HG02973 (cell line): ENCODE measurements around the gene TIGD3.

Experiments used
- ATAC-seq: cut with Tn5 transposase; IDR thresholded peaks from one replicate; pipeline ENCODE4 v1.9.1; 2021; ENCODE audit warnings: moderate library complexity; ENCODE audit not compliant: unreplicated experiment

TIGD3 gene

DNA sequence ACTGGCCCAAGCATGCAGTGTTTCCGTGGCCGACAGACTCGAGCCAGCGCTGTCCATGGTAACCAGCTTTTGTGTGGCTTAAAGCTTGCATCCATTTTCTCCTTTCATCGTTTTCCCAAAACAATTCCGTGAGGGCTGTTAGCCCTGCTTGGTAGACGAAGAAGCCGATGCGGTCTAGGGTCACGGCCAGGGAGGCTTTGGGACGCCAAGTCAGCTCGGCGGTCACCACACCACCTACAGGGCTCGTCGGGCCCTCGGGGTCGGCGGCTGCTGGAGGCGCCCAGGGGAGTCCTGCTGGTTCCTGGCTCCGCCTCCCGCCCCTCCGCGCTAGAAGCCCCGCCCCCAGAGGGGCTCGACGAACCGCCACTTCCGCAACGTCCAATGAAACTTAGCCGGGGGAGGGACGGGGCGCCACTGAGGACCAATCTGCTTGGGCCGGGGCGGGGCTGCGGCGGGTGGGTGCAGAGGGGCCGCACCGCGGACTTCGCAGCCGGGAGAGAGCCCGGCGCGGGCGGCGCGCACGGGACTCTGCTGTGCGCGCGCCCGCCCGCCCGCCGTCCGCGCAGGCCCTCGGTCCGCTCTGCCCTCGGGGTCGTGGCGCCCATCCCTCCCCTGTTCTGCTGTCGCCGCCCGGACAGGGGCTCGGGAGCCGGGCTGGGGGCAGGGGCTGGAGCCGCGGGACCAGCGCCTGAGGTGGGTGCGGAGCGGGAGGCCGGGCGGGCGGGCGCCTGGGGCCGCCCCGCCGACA, at the start of gene TIGD3:
Gene TIGD3 (plus strand): TSS at position 487 of the 748 bp plus-strand sequence. CDS start 1,058 bp downstream, outside the sequence.
- peak; percentile 74 for ATAC-seq

DNA sequence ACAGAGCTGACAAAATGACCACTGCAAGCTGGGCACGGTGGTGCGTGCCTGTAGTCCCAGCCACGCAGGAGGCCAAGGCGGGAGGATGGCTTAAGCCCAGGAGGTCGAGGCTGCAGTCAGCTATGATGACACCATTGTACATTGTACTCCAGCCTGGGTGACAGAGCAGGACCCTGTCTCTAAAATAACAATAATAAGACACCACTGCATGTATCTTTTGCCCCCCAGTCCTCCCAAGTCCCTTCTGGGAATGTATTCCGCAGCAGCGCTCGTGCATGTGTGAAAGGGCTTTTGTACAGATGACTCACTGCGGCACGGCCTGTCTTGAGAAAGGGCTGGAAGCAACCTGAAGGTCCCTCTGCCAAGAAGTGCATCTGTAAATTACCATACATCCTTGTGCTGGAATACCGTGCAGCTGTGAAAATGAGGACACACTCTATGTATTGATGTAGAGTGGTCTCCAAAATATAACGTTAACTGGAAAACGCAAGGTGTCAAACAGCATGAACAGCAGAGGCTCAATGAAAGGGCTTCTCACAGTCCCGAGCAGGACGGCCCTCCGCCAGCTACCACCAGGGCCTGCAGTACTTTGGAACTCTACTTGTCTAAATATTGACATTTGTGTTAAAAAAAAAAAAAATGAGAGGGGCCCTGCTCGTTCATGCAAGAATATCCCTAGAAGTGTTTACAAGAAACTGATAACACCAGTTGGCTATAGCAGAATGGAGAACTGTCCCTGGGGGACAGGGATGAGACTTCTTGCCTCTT, 48.9 kb upstream of the TIGD3 start:
- no peak for ATAC-seq

GRCh38 chr11:65307298-65308229, 47.0 kb upstream of the TIGD3 start:
- no peak for ATAC-seq

DNA sequence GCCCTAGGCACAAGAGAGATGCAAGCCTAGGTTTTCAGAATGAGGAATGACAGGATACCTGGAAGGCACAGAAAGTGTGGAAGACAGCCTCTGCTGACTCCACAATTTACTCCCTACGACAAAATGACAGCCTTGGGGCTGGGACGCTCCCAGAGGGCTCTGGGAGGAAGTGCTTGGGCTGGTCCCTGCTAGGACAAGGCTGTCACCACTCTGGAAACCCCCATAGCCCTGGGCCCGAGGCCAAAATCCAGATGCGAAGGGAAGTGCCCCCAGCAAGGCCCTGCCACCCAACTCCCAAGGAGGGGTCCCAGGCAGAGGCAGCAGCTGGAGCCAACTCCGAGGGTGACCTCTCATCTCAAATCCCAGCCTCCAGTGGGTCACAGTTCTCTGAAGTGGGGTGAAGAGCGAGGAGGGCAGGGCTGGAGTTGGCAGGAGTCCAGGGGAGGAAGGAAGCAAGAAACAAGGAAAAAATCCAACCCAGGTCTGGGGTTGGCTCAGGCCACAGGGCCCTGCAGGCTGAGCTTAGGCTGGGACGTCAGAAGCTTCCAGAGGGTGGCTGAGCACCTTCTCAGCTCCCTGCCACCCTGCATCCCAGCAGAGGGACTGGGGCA, 46.2 kb upstream of the TIGD3 start:
- ATAC-seq = no peak

DNA sequence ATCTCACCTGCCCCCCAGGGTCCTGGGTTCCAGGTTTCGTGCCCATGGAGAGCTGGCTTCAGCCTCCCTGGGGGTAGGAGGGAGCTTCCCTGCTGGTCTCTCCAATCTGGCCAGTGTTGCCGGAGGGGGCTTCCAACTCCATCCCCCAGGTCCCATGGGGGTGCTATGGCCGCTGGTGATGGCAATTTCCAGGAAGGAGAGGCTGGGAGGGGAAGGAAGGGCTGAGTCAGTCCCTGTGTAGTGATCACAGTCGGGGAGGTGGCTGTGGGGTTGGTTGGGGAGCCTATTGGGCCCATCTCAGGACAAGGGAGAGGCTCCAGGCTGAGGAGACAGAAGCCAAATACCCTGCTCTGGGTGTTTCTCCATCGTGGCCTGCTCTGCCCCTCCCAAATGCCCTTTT, 45.5 kb upstream of the TIGD3 start:
- ATAC-seq = no peak

DNA sequence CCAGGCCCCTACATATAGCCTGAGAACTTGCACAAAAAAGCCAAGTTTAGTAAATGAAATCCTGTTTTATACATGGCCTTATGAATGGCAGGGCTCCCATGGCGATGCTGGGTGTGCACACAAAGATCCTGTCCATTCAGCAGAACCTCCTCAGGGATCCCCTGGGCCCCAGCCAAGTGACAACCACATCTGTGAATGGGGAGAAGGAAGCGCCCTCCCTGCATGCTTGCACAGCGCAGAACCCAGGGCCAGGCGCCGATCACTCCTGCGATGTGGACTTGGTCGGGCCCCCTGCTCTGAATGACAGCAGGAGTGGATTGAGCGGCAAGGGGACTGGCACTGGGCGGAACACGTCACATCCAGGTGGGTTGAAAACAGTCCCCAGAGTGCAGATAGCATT, 44.3 kb upstream of the TIGD3 start:
- ATAC-seq = no peak

- ATAC-seq = no peak
Observed at GRCh38 chr11:65310736-65311135, 43.8 kb upstream of the TIGD3 start.

GRCh38 chr11:65311170-65311678, 43.3 kb upstream of the TIGD3 start:
- no peak for ATAC-seq

DNA sequence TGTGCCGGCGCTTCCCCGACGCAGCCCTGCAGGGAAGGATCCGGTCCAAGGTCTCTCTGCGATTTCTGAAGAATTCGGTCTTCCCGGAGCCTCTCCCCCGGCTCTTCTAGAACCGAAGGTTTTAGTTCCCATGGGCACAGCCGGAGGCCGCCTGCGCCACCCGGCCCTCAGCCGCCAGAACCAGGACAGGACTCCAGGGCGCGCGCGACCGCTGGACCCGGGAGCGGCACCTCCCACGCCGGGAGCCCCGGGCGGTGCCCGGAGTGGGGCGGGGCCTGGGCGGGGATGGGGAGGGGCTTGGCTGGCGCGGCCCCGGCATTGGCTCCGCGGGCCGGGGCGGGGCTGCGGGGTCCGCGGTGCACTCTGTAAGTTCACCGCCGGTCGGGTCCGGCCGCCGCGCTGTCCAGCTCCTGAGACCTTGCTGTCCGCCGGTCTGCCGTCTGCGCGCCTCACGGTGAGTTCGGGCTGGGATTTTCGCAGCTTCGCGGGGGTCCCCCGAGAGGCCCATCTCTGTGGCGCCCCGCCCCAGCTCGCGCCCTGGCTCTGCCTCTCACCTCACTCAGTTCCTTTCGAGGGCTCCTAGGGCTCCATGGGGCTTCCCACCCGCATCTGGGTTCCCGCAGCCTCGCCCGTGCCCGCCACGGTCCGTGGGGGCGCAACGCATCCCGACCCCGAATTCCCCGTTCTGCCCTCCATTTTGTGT, 39.9 kb upstream of the TIGD3 start, which contains the start of gene CDC42EP2:
Gene CDC42EP2 (plus strand): TSS at position 366 of the 703 bp plus-strand sequence. CDS start 6,033 bp downstream, outside the sequence.
- no peak for ATAC-seq

- no peak for ATAC-seq
Observed at GRCh38 chr11:65315204-65315865, 39.2 kb upstream of the TIGD3 start.

- ATAC-seq = no peak
Observed at GRCh38 chr11:65315866-65316226, 38.7 kb upstream of the TIGD3 start.

GRCh38 chr11:65316227-65317024, 38.1 kb upstream of the TIGD3 start:
- ATAC-seq = no peak

DNA sequence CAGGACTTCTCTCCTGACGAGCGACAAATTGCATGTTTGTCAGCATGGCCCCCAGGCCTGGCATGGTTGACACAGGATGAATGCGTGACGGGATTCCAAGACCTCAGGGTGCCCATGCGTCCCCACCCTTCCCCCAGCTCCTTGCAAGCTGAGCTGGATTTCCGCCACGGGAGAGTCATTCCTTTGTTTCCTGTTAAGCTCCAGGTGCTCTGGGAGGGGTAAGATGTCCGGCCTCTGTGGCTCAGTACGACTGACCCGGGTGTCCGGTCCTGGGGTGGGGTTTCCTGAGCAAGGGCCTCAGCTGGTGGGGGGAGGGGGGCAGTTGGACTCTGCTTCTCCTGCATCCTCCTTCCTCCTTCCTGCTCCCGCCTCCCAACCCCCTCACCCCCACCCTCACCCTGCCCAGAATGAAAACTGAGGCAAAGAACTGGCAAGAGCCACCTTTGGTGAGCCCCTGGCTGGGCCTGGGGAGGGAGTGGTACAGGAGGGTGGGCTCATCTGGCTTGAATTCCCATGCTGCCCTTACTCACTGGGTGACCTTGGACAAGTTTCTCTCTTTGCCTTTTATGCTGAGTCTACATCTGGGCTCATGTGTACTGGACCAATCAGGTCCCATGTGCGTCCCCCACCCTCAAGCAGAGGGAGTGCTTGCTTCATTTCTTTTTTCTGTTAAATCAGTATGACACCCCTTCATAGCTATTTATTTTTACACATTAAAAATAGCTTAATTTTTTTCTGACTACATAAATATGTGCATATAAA, 37.3 kb upstream of the TIGD3 start:
- no peak for ATAC-seq

DNA sequence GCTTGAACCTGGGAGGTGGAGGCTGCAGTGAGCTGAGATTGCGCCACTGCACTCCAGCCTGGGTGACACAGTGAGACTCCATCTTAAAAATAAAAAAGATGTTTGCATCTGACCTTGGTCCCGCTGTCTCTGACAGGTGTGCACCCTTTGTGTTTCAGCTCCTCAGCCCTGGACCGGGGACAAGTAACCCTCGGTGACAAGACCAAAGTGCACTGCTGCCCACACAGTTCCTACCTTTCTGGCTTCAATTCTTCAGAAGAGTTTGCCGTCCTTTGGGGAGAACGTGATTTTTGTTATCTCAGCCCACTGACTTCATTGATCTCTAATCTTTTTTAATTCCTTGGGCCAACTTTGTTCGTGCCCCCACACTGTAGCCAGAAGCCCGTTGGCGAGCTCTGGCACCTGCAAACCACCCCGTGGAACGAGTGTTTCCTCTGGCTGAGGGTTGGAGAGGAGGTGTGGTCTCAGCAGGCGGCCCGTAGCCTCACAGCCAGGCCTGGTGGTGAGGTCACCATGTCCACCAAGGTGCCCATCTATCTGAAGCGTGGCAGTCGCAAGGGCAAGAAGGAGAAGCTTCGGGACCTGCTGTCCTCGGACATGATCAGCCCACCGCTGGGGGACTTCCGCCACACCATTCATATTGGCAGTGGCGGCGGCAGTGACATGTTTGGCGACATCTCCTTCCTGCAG, 34.0 kb upstream of the TIGD3 start:
- ATAC-seq = no peak

GRCh38 chr11:65321076-65321475, 33.5 kb upstream of the TIGD3 start:
- ATAC-seq = no peak

GRCh38 chr11:65321828-65322485, 32.6 kb upstream of the TIGD3 start:
- ATAC-seq = no peak

GRCh38 chr11:65323813-65324212, 30.7 kb upstream of the TIGD3 start:
- no peak for ATAC-seq
